Glomerular visceral epithelial cell (primary cell): ENCODE measurements around the gene PABPN1L.
"Not testable (repeated sequence)": the region's sequence is repeated elsewhere in the genome, so short reads cannot be mapped to it uniquely, and the experiment has no call there.

Experiments
- DNase-seq: peaks from one replicate; pipeline ENCODE4 v3.0.0-alpha.2; 2016; ENCODE audit errors: extremely low spot score

PABPN1L gene

DNA sequence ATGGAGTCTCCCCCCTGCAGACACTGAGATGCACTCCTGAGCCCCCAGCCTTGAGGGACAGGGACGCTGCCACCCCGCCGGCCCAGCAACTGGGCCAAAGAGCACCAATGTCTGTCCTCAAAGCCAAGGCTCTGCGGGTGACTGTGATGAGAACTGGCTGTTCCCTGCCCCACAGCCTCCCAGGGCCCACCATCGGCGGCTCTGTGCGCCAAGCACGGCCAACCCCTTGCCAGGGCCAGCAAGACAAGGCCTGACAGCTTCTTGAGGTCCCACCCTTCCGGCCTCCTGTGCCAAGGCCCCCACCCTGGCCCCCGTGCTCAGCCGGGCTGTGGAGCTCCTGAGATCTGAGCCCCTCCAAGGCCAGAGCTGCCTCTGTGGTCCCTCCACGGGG is 34.2 kb upstream of the PABPN1L start:
- no peak for DNase-seq

DNA sequence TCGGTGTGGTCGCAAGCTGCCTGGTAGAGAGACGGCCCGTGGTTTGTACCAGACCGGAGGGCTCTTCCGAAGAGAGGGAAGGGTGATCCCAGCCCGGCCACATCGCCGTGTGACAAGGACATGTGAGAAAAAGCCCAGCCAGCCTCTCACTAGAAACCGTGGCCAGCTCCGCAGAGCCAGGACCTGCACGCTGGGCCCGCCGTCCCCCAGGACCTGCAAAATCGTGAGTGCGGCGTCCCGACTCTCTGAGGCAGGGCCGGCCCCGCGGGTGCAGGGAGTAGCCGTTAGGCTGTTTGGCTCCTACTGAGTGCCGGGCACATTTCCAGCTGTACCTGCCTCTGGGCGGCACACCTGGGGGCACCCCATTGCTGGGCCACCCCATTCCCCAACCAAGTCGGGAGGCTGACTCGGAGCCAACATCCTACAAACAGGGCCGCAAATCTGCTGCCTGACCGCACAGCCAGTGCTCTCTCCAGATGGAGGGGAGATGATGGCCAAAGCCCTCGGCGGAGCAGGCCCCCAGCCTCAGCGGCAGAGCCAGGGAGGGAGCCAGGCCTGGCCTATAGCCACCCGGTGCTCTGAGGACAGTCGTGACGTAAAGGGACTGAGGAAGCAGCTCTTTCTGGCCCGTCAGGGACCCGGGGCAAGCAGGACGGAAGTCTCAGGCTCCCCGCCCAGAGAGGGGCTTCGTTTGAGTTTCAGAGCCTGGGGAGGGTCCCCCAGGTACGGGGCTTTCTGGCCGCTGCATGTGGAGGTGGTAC is 33.6 kb upstream of the PABPN1L start:
- DNase-seq, result no peak

DNA sequence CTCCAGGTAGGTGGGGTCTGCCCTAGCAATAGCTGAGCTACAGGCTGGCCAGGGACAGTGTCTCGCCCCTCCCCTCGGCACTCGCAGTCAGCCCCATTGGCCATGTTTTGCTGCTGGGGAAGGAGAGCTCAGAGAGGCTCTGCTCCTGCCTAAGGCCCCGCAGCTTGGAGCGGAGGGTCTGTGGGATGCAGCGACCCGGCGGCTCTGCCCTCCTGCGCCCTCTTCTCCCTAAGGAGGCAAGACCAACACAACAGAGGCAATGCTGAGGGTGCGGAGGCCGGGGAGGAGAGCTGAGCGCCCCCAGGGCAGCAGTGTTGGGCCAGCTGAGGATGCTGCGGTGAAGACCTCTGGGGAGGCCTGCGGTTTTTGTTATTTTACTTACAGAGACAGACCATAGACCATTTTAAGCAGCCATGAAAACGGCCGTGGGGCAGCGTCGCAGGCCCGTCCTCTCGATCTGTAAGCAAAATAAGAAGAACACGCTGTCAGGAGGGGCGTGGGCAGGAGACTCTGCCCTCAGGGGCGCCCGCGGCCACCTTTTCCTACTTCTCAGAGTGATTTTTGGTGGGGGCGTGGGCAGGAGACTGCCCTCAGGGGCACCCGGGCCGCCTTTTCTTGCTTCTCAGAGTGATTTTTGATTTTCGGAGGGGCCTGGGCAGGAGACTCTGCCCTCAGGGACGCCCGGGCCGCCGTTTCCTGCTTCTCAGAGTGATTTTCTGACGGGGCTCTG is 31.4 kb upstream of the PABPN1L start:
- DNase-seq, result no peak

DNA sequence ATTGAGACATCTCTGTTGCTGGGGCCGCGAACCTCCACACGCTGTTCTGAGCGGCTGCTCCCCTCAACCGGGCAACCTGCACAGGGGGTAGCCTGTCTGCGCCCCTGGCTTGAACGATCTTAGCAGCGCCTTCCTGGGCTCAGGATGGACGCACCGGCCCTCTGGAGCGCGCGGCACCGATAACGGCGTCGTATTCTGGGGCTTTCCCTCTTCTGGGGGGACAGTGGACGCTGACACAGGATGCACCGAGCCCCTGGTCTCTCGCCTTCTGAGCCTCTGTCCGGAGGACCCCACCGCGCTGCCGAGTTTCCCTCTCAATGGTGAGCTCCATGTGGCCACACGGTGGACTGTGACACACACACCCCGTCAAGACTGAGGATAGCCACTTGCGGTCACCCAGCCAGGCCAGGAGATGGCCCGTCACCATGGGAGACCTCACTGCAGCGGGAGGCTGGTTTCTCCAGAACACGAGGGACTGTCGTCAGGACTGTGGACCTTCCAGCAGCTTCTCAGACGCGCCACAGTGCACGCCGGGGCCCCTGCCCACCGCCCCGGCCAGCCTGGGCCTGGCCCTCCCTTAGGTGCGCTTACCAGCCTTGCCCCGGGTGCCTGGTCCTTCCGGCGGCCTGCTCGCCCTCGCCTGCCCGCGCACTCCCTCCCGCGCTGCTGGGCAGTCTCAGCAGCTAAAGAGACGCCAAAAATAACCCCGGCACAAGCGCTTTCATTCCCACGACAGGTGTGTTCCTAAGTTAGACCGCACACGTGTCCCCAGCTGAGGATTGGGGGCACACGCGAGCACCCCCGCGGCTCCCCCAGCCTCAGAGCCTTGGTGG is 30.0 kb upstream of the PABPN1L start:
- no peak for DNase-seq

DNA sequence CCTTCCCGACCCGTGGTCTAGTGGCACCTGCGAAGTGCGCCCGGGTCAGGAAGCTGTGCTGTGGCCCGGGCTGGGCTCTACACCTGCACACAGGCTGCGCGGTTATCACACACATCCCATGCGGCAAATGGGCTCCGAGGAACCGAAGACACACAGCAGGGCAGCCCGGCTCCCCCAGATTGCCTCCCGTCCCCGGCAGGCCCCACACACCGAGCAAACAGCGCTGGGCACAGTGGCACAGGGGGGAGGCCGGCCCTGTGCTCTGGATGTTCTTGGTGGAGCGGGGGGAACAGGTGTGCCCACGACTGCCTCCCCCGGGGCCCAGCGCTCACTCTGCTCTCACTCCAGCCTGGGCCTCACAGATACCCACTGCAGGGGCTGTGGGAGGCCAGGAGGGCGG is 28.9 kb upstream of the PABPN1L start:
- no peak for DNase-seq

DNA sequence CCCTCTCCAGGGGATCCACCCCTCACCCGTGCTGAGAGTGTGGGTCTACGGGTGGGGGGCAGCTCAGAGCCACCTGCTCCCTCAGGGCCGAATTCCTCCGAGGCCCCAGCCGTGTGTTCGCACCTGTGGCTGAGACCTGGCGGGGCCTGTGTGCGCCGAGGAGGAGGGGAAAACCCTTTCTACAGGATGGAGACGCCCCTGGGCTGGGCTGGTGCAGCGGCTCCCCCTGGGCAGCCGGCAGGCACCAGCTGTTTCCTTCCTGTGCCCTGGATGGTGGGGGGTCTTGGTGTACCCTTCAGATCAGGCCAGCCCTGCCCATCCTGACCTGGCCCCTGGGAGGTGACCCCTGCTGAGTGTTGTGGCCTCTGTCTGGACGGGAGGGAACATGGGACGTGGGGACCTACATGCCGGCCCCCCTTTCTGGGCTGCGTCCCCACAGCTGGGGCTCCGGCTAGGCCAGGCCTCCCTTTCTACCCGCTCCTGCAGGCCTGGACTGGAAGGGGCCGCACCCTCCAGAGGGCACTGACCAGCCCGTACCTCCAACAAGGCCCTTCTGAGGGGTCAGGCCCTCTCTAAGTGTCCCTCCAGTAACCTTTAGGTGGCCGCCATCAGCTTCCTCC is 28.3 kb upstream of the PABPN1L start:
- DNase-seq, result no peak

DNA sequence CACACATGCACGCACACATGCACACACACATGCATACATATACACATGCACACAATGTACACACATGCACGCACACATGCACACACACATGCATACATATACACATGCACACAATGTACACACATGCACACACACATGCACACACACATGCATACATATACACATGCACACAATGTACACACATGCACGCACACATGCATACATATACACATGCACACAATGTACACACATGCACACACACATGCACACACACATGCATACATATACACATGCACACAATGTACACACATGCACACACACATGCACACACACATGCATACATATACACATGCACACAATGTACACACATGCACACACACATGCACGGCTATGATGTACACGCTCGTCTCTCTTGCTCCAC is 27.8 kb upstream of the PABPN1L start:
- not testable (repeated sequence) for DNase-seq

DNA sequence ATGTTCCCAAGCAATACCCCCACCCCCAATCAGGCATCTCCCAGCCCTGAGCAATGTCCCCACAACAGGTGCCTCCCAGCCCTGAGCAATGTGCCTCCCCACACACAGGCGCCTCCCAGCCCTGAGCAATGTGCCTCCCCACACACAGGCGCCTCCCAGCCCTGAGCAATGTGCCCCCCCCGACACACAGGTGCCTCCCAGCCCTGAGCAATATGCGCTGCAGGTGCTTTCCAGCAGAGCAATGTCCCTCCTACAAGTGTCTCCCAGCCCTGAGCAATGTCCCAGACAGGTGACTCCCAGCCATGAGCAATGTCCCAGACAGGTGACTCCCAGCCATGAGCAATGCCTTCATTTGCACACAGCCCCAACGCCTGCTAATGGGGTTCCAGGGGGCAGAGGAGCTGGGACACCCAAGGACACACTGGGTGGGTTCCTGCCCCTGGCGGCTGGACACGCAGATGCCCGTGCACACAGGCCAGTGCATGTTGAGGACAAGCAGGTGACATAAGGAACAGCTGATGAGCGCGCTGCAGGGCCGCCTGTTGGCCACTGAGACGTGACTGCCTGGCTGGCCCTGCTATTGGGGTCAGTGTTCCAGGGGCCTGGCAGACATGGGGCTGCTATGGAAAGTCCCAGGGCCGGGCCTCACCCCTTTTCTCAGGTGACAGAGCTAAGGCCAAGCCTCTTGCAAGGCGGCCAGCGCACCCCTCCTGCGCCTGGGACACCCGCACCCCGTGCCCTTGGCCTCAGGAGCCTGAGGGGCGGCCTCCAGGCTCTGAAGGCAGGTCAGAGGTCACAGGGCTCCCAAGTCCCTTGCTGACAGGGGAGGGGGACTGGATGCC is 26.9 kb upstream of the PABPN1L start:
- DNase-seq, result no peak

DNA sequence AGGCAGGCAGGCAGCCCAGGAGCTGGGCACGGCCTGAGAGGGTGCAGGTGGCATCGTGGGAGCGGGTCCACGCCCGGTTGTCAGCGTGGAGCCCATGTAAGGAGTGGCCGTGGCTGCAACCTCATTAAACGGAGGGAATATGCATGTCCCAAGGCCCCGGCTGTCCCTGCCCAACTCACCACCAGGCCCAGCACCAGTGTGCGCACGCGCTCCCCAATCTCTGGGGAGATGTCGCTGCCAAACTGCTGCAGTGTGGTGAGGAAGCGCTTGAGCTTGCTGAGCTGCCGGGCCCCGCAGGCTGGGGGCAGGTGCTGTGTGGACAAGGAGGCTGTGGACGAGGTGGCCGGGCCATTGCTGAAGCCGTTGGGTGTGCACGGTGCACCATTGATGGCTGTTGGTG is 25.6 kb upstream of the PABPN1L start:
- no peak for DNase-seq

DNA sequence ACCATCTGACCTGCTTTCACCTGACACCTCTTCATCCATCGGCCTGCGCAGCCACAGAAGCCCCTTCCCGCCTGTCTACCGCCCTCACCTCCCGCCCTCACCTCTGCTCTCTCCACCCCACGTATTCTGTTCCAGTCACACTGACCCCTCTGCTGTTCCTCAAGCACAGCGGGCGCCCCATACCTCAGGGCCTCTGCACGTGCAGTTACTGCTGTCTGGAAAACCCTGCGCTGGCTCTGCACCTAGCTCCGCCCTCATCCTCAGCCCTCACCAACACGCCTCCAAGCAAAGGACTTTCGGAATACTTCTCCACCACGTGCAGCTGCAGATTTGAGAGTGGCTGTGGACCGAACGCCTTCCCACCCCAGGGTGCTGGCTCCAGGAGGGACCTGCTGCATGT is 24.6 kb upstream of the PABPN1L start:
- no peak for DNase-seq

DNA sequence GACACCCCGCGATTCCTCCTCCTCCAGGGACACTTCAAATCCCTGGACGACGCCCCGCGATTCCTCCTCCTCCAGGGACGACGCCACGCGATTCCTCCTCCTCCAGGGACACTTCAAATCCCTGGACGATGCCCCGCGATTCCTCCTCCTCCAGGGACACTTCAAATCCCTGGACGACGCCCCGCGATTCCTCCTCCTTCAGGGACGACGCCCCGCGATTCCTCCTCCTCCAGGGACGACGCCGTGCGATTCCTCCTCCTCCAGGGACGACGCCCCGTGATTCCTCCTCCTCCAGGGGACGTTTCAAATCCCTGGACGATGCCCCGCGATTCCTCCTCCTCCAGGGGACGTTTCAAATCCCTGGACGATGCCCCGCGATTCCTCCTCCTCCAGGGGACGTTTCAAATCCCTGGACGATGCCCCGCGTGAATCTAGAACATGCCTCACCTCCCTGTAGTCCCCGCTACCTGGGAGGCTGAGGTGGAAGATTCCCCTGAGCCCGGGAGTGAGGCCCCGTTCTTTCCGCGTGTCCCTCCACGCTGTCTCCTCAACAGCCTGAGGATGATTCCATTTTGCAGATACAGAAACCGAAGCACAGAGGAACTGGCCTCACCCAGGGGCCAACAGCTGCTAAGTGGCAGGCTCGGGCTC is 23.4 kb upstream of the PABPN1L start:
- not testable (repeated sequence) for DNase-seq

DNA sequence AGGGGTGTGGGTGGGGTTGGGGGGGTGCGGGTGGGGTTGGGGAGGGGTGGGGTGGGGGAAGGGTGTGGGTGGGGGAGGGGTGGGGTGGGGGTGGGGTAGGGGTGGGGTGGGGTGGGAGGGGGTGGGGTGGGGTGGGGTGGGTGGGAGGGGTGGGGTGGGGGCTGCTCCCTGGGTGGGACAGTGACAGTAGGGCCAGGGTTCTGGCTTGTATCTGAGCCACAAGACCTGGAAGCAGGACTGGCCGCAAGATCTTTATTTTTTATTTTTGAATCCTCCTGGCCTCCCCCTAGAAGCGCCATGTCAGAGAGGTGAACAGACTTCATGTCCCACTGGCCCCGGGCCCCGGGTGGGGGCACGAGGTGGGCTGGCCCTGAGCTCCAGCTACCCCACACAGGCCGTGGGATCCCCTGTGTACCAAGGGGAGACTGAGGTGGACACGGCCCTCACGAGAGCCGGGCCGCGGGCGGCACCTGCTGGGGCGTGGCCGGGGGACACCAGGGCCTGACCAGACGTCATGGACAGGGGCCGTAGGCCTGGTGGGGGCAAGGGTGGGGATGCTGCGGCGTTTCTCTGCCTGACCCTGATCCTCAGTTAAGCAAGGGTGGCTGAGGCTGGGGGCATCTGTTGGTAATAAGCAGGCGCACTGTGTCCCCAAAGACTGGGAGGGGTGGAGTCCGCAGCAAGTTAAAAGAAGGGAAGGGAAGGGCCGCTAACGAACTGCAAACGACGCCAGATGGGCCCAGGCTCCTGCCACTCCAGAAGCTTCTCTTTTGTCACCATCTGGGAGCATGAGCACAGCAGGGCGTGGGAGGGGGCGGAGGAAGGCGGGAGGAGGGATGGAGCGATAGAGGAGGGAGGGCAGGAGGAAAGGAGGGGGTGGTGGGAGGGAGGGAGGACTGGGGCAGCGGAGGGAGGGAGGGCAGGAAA is 22.3 kb upstream of the PABPN1L start:
- DNase-seq, result no peak

DNA sequence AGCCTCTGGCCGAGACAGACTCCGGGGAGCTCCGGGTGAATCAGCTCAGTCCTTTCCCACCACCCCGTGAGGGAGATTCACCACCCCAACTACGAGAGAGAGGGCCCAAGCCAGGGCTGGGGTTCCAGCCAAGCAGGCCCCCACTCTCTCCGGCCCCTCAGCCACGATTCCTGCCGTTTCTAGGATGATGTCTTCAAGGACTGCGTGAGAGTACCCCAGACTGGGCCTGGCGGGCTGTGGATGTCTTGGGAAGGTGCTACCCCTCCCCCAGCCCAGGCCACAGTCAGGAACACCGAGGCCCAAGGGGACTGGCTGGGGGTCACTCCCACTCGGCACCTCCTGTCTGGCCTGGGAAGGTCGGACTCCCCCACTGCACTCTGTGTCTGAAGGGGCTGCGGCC is 21.6 kb upstream of the PABPN1L start:
- no peak for DNase-seq

DNA sequence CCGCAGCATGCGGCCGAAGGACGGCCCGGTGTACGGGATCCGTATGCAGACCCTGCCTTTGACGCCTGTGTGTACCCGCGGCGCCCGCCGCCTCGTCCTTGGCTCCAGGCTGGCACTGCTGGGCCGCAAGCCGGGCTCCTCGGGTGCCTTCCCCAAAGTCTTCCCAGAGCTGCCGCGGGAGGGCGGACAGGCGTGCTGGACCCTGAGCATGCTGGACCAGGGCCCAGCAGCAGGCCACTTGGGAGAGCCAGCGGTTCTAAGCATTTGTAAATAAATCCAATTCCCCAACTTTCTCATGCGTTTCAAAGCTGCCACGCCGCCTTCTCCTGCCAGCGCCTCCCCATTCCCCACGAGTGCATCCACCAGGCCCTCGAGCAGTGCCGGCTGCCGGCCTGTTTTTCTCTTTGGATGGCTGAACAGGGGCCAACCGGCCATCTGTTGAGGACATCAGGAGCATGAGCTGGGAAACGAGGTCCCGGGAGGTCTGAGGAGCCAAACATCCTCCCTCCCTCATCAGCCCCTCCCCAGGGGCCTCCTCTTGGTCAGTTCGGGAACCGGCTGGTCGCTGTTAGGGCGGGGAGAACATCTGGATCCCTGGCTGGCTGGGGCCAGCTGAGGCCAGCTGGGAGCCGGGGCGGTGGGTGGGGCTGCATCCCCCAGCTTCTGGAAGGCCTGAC is 20.5 kb upstream of the PABPN1L start:
- no peak for DNase-seq

DNA sequence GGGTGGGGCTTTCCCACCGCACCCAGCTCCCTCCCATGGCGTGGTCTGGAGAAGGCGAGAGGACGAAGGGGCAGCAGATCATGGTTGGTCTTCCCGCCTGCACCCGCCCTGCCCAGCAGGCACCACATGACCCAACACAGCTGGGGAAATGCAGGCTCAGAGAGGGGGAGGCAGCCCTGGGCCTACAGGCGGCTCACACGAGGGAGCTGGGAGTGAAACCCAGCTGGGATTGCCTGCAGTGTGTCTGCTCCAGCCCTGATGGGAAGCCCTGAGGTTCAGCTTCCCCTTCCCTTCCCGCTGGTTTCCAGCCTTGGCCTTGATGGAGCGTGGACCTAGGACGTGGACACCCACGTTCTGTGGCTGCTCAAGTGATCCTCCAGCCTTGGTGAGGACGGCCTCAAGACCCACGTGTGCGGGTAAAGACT is 20.0 kb upstream of the PABPN1L start:
- no peak for DNase-seq

DNA sequence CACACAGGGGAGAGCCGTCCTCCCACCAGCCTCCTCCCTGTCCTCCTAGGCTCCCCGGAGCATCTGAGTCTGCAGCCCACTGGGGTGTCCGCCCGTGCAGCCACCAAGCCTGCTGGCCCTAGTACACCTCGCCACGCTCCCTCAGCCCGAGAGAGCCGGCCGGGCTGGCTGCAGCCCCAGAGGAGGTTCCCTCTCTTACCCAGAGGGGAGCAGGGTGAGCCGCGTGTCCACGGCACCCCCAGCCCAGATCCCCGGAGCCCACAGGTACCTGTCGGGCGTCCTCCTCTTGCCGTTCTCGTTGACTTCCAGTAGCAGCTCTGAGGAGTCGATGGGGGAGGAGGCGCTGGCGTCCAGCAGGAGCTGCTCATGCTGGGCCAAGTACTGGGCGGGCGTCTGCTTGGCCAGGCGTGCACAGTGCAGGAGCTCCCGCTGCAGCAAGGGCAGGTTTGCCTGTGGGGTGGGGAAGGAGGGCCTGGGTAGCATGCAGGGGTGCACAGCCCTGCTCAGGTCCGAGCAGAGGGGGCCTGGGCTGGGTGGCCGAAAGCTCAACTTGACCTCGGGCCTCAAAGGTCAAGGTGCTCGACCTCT is 19.3 kb upstream of the PABPN1L start:
- no peak for DNase-seq

DNA sequence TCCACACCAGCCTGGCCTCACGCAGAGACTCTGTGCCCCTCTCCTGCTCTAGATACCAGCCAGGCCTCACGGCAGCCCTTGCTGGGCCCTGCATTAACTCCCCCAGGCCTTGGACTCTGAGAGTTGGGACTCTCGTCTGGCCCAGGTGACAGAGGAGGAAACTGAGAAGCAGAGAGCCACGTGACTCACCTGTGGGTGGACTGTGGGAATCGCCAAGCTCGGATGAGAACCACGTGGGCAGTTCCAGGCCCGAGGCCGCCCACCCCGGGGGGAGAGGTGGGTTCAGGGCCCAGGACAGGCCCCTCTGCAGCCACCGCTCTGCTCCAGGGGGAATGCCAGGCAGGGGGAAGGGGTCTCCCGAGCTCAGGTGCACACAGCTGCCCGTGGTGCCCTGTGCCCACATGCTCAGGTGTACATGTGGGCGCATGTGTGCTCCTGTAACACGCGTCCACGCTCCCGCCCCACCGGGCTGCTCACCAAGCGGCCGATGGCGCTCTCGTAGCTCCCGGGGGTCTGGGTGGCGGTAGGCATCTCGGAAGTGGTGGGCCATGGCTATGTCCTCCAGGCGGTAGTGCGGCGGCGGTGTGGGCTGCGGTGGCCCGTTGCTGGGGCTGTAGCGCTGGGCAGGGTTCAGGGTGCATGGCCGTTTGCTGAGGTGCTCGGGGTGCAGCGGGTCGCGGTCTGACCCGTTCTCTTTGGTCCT is 18.3 kb upstream of the PABPN1L start:
- DNase-seq, result no peak

DNA sequence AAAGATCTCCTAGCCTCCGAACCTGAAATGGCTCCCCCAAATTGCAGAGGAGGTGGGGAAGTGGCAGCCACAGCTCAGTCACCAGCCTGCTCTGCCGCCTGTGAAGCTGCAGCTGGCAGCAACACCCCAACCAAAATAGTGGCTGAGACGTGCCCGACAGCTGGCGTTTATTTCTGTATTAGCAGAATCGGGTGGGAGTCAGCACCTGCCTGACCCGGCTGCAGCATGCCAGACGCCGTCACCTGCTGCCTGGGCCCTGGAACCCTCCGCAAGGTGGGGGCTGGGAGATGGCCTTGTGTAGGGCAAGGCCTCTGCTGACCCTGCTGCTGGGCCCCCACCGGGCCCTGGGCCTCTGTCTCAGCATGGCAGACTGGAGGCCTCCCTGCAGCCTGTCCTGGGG is 17.5 kb upstream of the PABPN1L start:
- DNase-seq, result no peak
